GM18526 (cell line): ENCODE data around the gene DCAF12L1.

ENCODE experiments used
- POLR2A ChIP-seq: IDR thresholded peaks from 3 replicates; pipeline ENCODE4 v1.6.1; 2011; ENCODE audit not compliant: insufficient read length; ENCODE audit errors: extremely low read depth

Gene DCAF12L1

GRCh38 chrX:126552313-126553022, at the start of gene DCAF12L1:
Gene DCAF12L1, minus strand, starts transcription at chrX:126552814. Its CDS starts 206 bp downstream, at chrX:126552608.
- no peak for TF ChIP-seq POLR2A

GRCh38 chrX:126580877-126581276, 28.3 kb upstream of the DCAF12L1 start:
- no peak for TF ChIP-seq POLR2A

GRCh38 chrX:126575911-126576310, 23.3 kb upstream of the DCAF12L1 start:
- TF ChIP-seq POLR2A: no peak

GRCh38 chrX:126557151-126557550, 4.5 kb upstream of the DCAF12L1 start:
- no peak for TF ChIP-seq POLR2A

- TF ChIP-seq POLR2A: no peak
These were observed 795 bp downstream of the DCAF12L1 start for GRCh38 chrX:126551725-126552312.

- TF ChIP-seq POLR2A: no peak
These were observed 1.3 kb downstream of the DCAF12L1 start for GRCh38 chrX:126551306-126551705.

GRCh38 chrX:126550816-126551215, 1.8 kb downstream of the DCAF12L1 start:
- no peak for TF ChIP-seq POLR2A

GRCh38 chrX:126509923-126510322, 42.7 kb downstream of the DCAF12L1 start:
- no peak for TF ChIP-seq POLR2A
